Immature natural killer cell (primary cell): ENCODE results near the gene OSBPL5. TPM values are rescaled to one million over a fixed set of nuclear protein-coding genes. Genes with fewer than 3 reads are reported as not detected.
A peak's percentile ranks its signal among the peaks of the same experiment; 100 is the strongest.
"Not testable (repeated sequence)": the region's sequence is repeated elsewhere in the genome, so short reads cannot be mapped to it uniquely, and the experiment has no call there.

ENCODE experiments used
- DNase-seq, 3 donors: peaks; one replicate each; pipeline ENCODE4 v3.0.0; 2022; ENCODE audit warnings: mixed read lengths in 1 of 3
- H3K27ac Mint-ChIP-seq, 6 donors: one replicate each; pipeline ENCODE4 v1.8.0; 2020; ENCODE audit warnings: mixed read lengths in 6 of 6, mild to moderate bottlenecking in 5 of 6, inconsistent platforms in 4 of 6, moderate library complexity in 3 of 6
- H3K27me3 Mint-ChIP-seq, 3 donors: one replicate each; pipeline ENCODE4 v1.8.0; 2020 to 2021; ENCODE audit warnings: low read depth in 3 of 3, mild to moderate bottlenecking in 3 of 3, mixed read lengths in 3 of 3, moderate library complexity in 3 of 3, inconsistent platforms in 1 of 3
- H3K36me3 Mint-ChIP-seq, 3 donors: one replicate each; pipeline ENCODE4 v1.8.0; 2020; ENCODE audit warnings: mixed read lengths in 3 of 3, inconsistent platforms in 2 of 3, mild to moderate bottlenecking in 2 of 3
- H3K4me1 Mint-ChIP-seq, 2 donors: one replicate each; pipeline ENCODE4 v1.8.0; 2020; ENCODE audit warnings: inconsistent platforms in 2 of 2, mild to moderate bottlenecking in 2 of 2, mixed read lengths in 2 of 2, moderate library complexity in 1 of 2
- H3K4me3 Mint-ChIP-seq, 5 donors: one replicate each; pipeline ENCODE4 v1.8.0; 2020; ENCODE audit warnings: mild to moderate bottlenecking in 5 of 5, mixed read lengths in 5 of 5, inconsistent platforms in 3 of 5, moderate library complexity in 3 of 5
- H3K9me3 Mint-ChIP-seq, 6 donors: one replicate each; pipeline ENCODE4 v1.8.0; 2020; ENCODE audit warnings: mild to moderate bottlenecking in 6 of 6, mixed read lengths in 6 of 6, inconsistent platforms in 4 of 6, moderate library complexity in 3 of 6
- polyA plus RNA-seq, 3 donors: library from polyadenylated mRNA; unstranded; fragments of 300-500 nt; fragmentation: Illumina TruSeq; gene quantifications; one replicate each; pipeline ENCODE4 v1.2.3, GENCODE V29; 2021

The OSBPL5 gene
- polyA plus RNA-seq, 3 donors from 2014 or later, result 32.8 to 98.9 (median 33.3) TPM

DNA sequence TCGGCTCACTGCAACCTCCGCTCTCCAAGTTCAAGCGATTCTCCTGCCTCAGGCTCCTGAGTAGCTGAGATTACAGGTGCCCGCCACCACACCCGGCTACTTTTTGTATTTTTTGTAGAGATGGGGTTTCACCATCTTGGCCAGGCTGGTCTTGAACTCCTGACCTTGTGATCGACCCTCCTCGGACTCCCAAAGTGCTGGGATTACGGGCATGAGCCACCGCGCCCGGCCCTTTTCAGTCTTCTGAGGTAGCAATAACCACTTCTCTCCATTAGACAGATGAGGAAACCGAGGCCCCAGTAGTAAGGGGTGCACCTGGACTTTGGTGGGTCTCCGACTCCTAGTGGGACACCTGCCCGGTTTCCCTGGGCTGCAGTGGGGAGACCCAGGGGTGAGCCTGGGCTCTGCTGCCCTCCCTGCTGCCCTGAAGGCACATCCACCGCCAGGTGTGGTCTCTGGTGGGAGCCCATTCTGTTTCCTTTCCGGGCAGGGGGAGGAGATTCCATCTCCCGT, 3.7 kb upstream of the OSBPL5 start:
- Mint-ChIP-seq H3K27me3 (peaks cover 5 to 21% (median 17%) of the 10 kb centered on the region in 3 donors), H3K4me3 (peak overlapping the region; percentile 38 to 76 (median 44)), H3K4me1 (peaks cover 22 to 32% of the 10 kb centered on the region in 2 donors), H3K27ac (peak overlapping the region in 1 of 6 donors; percentile 62)
- DNase-seq, H3K36me3 Mint-ChIP-seq, H3K9me3 Mint-ChIP-seq: not testable (repeated sequence)

GRCh38 chr11:3167143-3168119, 2.3 kb upstream of the OSBPL5 start:
- H3K4me3 Mint-ChIP-seq, result peak overlapping the region in 2 of 5 donors; percentile 23 to 48
- H3K27ac Mint-ChIP-seq, result no peak overlapping the region
- H3K9me3 Mint-ChIP-seq, result no peaks in the 10 kb centered on the region
- no peak for DNase-seq
- peaks cover 35 to 46% of the 10 kb centered on the region in 2 donors for H3K4me1 Mint-ChIP-seq
- peaks cover 5 to 27% (median 17%) of the 10 kb centered on the region in 3 donors for H3K27me3 Mint-ChIP-seq
- peaks cover 0 to 4% (median 0%) of the 10 kb centered on the region in 3 donors for H3K36me3 Mint-ChIP-seq

DNA sequence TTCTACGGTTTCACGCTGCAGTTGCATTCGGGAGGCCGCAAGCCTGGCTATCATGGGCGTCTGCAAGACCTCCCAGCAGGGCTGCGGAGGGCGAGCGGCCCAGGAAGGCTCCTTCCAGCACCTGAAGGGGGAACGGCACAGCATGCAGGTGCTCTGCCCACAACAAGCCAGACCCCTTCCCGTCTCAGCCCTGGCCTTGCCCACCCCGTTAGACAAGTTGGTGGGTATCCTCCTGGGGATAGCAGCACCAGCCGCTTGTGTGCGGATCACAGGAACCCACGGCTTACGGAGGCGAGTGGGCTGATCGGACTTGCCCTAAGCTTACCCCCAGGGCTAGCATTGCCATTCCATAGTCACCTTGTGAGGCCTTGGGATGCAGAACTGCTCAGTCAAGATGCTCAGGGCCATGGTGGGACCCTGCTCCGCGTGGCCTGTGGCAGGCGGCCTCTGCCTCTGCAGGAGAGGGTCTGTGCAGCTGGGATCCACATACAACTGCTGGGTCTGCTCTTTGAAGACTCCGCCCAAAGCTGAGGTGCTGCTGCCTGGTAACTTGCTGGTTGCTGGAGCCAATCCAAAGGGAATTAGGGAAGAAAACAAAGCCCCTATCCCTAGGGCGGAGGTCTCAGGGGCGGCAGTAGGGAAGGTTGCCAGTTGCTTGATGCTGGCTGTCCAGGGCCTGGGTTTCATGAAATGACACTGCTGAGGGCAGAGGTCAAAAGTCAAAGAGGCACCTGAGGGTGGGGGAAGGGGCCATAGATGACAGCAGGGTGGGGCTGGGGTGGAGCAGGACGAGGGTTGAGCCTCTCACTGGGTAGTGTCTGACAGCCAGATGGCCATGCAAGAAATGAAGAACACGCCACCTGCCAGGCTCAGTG, 1.4 kb upstream of the OSBPL5 start:
- no peak overlapping the region for H3K27ac Mint-ChIP-seq
- H3K4me1 Mint-ChIP-seq, result peaks cover 44 to 55% of the 10 kb centered on the region in 2 donors
- H3K27me3 Mint-ChIP-seq, result peaks cover 5 to 31% (median 17%) of the 10 kb centered on the region in 3 donors
- DNase-seq, result no peak
- peak overlapping the region; percentile 23 to 91 (median 48) for H3K4me3 Mint-ChIP-seq
- H3K36me3 Mint-ChIP-seq, result peaks cover 0 to under 1% (median 0%) of the 10 kb centered on the region in 3 donors
- H3K9me3 Mint-ChIP-seq, result no peaks in the 10 kb centered on the region

DNA sequence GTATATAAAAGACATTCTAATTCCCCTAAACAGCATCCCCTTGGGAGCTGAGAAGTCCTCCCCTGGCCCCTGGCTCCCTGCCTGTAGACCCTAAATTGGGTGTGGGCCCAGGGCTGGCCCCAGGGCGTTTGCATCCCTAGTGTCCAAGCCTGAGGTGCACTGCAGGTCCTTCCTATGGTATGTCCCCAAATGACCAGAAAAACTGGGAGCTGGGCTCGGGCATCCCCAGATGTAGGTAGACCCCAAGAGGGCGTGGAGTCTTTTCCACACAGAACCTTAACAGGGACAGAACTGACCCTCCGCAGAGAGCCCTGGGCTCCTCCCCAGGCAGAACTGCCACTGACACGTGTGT, 782 bp upstream of the OSBPL5 start:
- H3K4me1 Mint-ChIP-seq, result peaks cover 51 to 61% of the 10 kb centered on the region in 2 donors
- peak overlapping the region; percentile 73 to 93 (median 86) for H3K27ac Mint-ChIP-seq
- DNase-seq, result no peak
- peaks cover 5 to 30% (median 15%) of the 10 kb centered on the region in 3 donors for H3K27me3 Mint-ChIP-seq
- no peaks in the 10 kb centered on the region for H3K9me3 Mint-ChIP-seq
- H3K36me3 Mint-ChIP-seq, result no peaks in the 10 kb centered on the region
- peak overlapping the region; percentile 75 to 91 (median 82) for H3K4me3 Mint-ChIP-seq

DNA sequence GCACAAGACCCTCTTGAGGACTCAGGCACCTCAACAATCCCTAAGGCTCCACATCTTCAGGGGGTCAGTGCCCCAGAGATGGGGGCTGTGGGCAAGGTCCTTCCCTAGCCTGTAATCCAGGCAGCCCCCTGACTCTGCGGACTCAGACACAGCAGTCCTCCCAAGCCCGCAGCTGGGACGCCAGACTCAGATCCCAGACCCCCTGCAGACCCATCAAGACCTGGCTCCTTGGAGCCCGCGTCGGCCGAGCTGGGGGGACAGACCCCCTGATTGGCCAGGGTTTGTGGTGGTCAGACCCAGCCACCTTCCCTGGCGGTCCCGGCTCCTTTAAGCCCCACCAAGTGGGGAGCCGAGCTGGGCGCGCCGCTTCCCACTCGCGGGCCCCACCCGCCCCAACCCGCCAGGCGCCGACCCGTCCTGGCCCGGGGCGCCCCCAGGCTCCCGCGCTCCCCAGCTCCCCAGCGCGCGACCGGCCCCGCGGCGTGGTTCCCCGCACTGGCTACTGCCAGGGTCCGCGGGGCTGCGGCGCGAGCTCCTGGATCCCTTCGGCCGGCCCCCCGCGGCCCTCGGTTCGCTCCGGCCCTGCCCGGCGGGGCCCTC, 458 bp downstream of the OSBPL5 start:
- H3K36me3 Mint-ChIP-seq, result no peaks in the 10 kb centered on the region
- peak in 1 of 3 donors; percentile 45 for DNase-seq
- H3K4me1 Mint-ChIP-seq, result peaks cover 58 to 67% of the 10 kb centered on the region in 2 donors
- H3K27ac Mint-ChIP-seq, result peak overlapping the region; percentile 40 to 93 (median 74)
- no peaks in the 10 kb centered on the region for H3K9me3 Mint-ChIP-seq
- H3K4me3 Mint-ChIP-seq, result peak overlapping the region; percentile 94 to 96 (median 95)
- peaks cover 2 to 30% (median 9%) of the 10 kb centered on the region in 3 donors for H3K27me3 Mint-ChIP-seq

GRCh38 chr11:3164138-3164551, 965 bp downstream of the OSBPL5 start:
- H3K27ac Mint-ChIP-seq, result peak overlapping the region; percentile 88 to 93 (median 91)
- H3K36me3 Mint-ChIP-seq, result no peaks in the 10 kb centered on the region
- H3K9me3 Mint-ChIP-seq, result no peaks in the 10 kb centered on the region
- H3K4me3 Mint-ChIP-seq, result peak overlapping the region; percentile 94 to 96 (median 95)
- H3K27me3 Mint-ChIP-seq, result peaks cover 2 to 29% (median 6%) of the 10 kb centered on the region in 3 donors
- peaks cover 58 to 67% of the 10 kb centered on the region in 2 donors for H3K4me1 Mint-ChIP-seq
- DNase-seq, result peak in 1 of 3 donors; percentile 35

DNA sequence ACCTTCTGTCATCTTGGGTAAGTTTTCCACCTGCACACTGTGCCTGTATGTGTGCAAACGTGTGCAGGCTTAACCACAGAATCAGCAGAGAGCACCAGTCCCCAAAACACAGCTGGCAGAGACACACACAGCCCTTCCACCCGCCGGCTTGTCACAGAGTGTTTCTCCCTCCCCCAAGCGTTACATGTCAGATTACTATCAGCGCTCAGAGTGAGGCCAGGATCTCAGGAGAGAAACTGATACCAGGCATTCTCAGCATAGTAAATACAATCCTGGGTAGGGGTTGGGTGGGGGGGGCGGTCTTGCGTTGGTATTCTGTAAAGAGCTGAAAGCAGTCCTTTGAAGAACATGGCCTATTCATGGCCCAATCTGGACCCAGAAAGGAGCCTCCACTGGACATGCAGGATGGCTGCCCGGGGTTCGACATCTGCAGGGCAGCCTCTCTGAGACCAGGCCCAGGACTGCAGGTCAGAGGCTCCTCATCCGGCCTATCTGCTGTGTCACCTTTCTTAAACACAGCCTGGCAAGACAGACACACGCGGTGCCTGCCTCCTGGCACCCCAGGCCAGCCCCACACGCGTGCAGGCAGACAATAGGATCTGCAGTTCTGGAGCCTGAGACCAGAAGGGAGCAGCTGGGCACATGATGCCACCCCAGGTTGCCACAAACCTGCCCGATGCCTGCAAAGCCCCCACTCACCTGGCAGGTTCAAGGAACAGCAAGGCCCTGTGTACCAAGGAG, 1.7 kb downstream of the OSBPL5 start:
- H3K36me3 Mint-ChIP-seq, result peaks cover 0 to 2% (median 0%) of the 10 kb centered on the region in 3 donors
- H3K27ac Mint-ChIP-seq, result peak overlapping the region; percentile 88 to 93 (median 91)
- H3K4me1 Mint-ChIP-seq, result peaks cover 62 to 71% of the 10 kb centered on the region in 2 donors
- no peak for DNase-seq
- H3K27me3 Mint-ChIP-seq, result peaks cover 2 to 28% (median 2%) of the 10 kb centered on the region in 3 donors
- no peaks in the 10 kb centered on the region for H3K9me3 Mint-ChIP-seq
- peak overlapping the region; percentile 94 to 96 (median 95) for H3K4me3 Mint-ChIP-seq

DNA sequence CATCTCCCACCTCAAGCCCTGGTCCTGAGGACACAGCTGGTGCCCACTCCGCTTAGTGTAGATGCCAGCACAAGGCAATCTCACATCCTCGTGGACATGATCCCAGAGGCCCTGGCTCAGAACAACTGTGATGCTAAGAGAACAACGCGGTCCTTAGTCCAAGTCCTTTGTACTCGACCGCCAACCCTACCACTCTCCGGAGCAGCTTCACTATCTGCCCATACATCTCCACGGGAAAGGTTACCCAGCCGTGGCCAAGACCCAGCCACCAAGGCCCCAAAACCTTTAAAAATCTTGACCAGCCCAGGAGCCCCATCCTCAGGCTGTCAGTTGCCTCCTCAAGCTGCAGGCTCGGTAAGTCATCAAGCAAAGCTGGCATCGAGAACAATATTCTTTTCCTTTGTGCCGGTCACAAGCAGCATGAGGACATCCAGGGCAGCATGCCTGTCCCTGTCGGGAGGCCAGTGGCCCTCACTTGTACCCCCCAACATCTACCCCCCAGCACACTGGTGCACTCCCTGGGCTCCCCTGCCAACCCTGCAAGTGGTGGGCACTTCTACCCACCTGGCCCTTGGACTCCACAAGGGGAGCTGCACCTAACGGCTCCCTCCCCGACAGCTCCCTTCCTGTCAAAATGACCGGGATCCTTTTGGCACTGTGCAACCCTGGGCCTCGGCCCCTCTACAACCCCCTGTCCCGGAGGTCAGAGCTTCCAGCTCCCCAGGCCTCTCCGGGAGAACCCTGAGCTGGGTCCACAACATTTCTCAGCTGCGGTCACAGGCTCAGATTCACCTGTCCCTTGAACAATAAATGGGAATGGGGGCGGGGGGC, 2.5 kb downstream of the OSBPL5 start:
- Mint-ChIP-seq H3K27me3 (peaks cover 2 to 29% (median 3%) of the 10 kb centered on the region in 3 donors), H3K36me3 (peaks cover 0 to 4% (median 0%) of the 10 kb centered on the region in 3 donors), H3K4me1 (peaks cover 70 to 75% of the 10 kb centered on the region in 2 donors), H3K27ac (peak overlapping the region; percentile 58 to 93 (median 89)), H3K9me3 (no peaks in the 10 kb centered on the region), H3K4me3 (peak overlapping the region; percentile 94 to 96 (median 95))
- no peak for DNase-seq

DNA sequence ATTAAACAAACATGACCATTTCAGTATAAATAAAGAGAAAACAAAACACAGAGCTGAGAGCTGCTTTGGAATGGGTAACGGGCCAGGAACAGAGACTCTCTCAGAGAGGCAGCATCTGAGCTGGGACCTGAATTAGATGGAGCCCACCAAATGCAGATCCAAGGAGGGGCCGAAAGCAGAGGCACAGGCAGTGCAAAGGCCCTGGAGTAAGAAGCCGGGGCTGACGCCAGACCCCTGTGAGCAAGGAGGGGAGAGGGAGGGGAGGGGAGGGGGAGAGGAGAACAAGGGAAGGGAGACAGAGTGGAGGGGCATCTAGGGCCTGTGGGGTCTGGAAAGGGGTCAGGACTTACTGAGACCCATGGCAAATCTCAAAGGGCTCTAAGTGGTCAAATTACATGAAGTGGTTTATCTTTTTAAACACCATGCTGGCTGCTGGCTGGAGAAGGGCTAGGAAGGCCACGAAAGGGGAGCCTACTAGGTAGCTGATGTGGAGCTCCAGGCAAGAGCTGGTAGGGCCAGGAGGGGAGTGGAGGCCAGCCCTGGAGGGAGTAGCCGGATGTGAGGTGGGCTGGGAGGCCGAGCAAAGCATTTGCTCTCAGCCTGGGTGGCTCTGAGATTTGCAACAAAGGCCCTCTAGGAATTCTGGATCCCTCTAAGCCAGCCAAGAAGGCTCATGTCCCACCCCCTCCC, 3.2 kb downstream of the OSBPL5 start:
- no peak for DNase-seq
- peak overlapping the region; percentile 94 to 96 (median 95) for H3K4me3 Mint-ChIP-seq
- H3K4me1 Mint-ChIP-seq, result peaks cover 77 to 79% of the 10 kb centered on the region in 2 donors

GRCh38 chr11:3161309-3161708, 3.8 kb downstream of the OSBPL5 start:
- peaks cover 2 to 32% (median 3%) of the 10 kb centered on the region in 3 donors for H3K27me3 Mint-ChIP-seq
- H3K36me3 Mint-ChIP-seq, result peaks cover 0 to 4% (median 0%) of the 10 kb centered on the region in 3 donors
- peak overlapping the region; percentile 55 to 94 (median 84) for H3K27ac Mint-ChIP-seq
- peak overlapping the region; percentile 84 to 96 (median 95) for H3K4me3 Mint-ChIP-seq
- no peak for DNase-seq
- peaks cover 83 to 84% of the 10 kb centered on the region in 2 donors for H3K4me1 Mint-ChIP-seq
- H3K9me3 Mint-ChIP-seq, result no peaks in the 10 kb centered on the region

More for the DNA sequence above, 3.2 kb downstream of the OSBPL5 start:
- peaks cover 2 to 28% (median 3%) of the 10 kb centered on the region in 3 donors for H3K27me3 Mint-ChIP-seq
- peak overlapping the region; percentile 72 to 94 (median 84) for H3K27ac Mint-ChIP-seq
- H3K9me3 Mint-ChIP-seq, result no peaks in the 10 kb centered on the region
- peaks cover 0 to 4% (median 0%) of the 10 kb centered on the region in 3 donors for H3K36me3 Mint-ChIP-seq
